Skeletal muscle cell (primary cell): ENCODE measurements around the gene CRNN.

Source experiments
- DNase-seq: peaks from one replicate; pipeline ENCODE4 v3.0.0-alpha.2; 2010; ENCODE audit warnings: low read depth
- H3K4me3 ChIP-seq: 2 replicates; pipeline ENCODE4 v1.5.1; 2011; ENCODE audit warnings: low read depth, mild to moderate bottlenecking, control low read depth, low read length, moderate library complexity

CRNN gene

GRCh38 chr1:152413909-152414308, at the start of gene CRNN:
Gene CRNN, minus strand, starts transcription at chr1:152414263. Its CDS starts 2,030 bp downstream, at chr1:152412233.
- H3K4me3 ChIP-seq: no peak within 1 kb of the TSS
- no peak for DNase-seq

- no peak for DNase-seq
- no peak overlapping the region for H3K4me3 ChIP-seq
These were observed 48.6 kb upstream of the CRNN start for GRCh38 chr1:152462636-152463035.

- DNase-seq: peak; percentile 4
These were observed 47.5 kb upstream of the CRNN start for GRCh38 chr1:152461544-152461943.

GRCh38 chr1:152460529-152460899, 46.5 kb upstream of the CRNN start:
- no peak overlapping the region for H3K4me3 ChIP-seq
- DNase-seq: no peak

More at GRCh38 chr1:152461544-152461943, 47.5 kb upstream of the CRNN start:
- no peak overlapping the region for H3K4me3 ChIP-seq

- DNase-seq: peak; percentile 11
- H3K4me3 ChIP-seq: no peak overlapping the region
These were observed 45.8 kb upstream of the CRNN start for GRCh38 chr1:152459596-152460528.

- peak; percentile 21 for DNase-seq
- H3K4me3 ChIP-seq: no peak overlapping the region
These were observed 44.5 kb upstream of the CRNN start for GRCh38 chr1:152458384-152459185.

- DNase-seq: no peak
- H3K4me3 ChIP-seq: no peak overlapping the region
These were observed 43.5 kb upstream of the CRNN start for GRCh38 chr1:152457561-152457960.

GRCh38 chr1:152457071-152457470, 43.0 kb upstream of the CRNN start:
- H3K4me3 ChIP-seq: no peak overlapping the region
- DNase-seq: no peak

GRCh38 chr1:152451254-152451653, 37.2 kb upstream of the CRNN start:
- no peak overlapping the region for H3K4me3 ChIP-seq
- no peak for DNase-seq

- H3K4me3 ChIP-seq: no peak overlapping the region
- DNase-seq: no peak
These were observed 35.6 kb upstream of the CRNN start for GRCh38 chr1:152449661-152450060.

- DNase-seq: no peak
- no peak overlapping the region for H3K4me3 ChIP-seq
These were observed 34.4 kb upstream of the CRNN start for GRCh38 chr1:152448496-152448895.

GRCh38 chr1:152448095-152448494, 34.0 kb upstream of the CRNN start:
- DNase-seq: no peak
- no peak overlapping the region for H3K4me3 ChIP-seq

GRCh38 chr1:152447484-152447883, 33.4 kb upstream of the CRNN start:
- no peak overlapping the region for H3K4me3 ChIP-seq
- DNase-seq: no peak

GRCh38 chr1:152444045-152444444, 30.0 kb upstream of the CRNN start:
- no peak overlapping the region for H3K4me3 ChIP-seq
- no peak for DNase-seq

- H3K4me3 ChIP-seq: no peak overlapping the region
- no peak for DNase-seq
These were observed 28.7 kb upstream of the CRNN start for GRCh38 chr1:152442765-152443164.

- H3K4me3 ChIP-seq: no peak overlapping the region
- no peak for DNase-seq
These were observed 28.2 kb upstream of the CRNN start for GRCh38 chr1:152442301-152442700.

- no peak for DNase-seq
- H3K4me3 ChIP-seq: no peak overlapping the region
These were observed 27.7 kb upstream of the CRNN start for GRCh38 chr1:152441756-152442155.

- DNase-seq: peak; percentile 20
- no peak overlapping the region for H3K4me3 ChIP-seq
These were observed 26.8 kb upstream of the CRNN start for GRCh38 chr1:152440635-152441471.

GRCh38 chr1:152436593-152437496, 22.8 kb upstream of the CRNN start:
- DNase-seq: no peak
- H3K4me3 ChIP-seq: no peak overlapping the region
